ENCODE measurements around the gene SENP1. TPM values are rescaled to one million over a fixed set of nuclear protein-coding genes. Genes with fewer than 3 reads are reported as not detected.

SENP1 gene
- total RNA-seq, 1 donor from 2014 or later, result 44.0 TPM

DNA sequence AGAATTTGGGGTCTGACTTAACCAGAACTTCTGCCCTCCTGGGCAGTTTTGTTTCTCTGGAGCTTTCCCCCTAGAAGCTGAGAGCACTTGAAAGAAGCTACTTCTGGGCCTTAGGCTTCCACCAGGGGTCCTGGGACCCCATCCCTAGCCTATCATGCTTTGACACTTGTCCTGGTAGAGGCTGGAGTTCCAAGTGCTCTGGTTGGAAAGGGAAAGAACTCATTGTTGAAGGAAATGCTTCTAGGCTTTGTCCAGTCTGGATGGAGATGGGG is 100.2 kb downstream of the SENP1 start:
- no peak for TF ChIP-seq CTCF (conservative IDR thresholded peaks at IDR 0.05)
- peak overlapping the region; percentile 85 for H3K4me3 Mint-ChIP-seq
- no peak for DNase-seq (ENCODE audit: low read depth, low spot score)
- H3K9me3 Mint-ChIP-seq, result no peaks in the 10 kb centered on the region
- H3K27ac Mint-ChIP-seq (ENCODE audit: unreplicated experiment), result no peak overlapping the region
- peaks cover 49% of the 10 kb centered on the region for H3K4me1 Mint-ChIP-seq
- no peaks in the 10 kb centered on the region for H3K36me3 Mint-ChIP-seq (ENCODE audit: low read depth)
- peaks cover 66% of the 10 kb centered on the region for H3K27me3 Mint-ChIP-seq (ENCODE audit: low read depth)

DNA sequence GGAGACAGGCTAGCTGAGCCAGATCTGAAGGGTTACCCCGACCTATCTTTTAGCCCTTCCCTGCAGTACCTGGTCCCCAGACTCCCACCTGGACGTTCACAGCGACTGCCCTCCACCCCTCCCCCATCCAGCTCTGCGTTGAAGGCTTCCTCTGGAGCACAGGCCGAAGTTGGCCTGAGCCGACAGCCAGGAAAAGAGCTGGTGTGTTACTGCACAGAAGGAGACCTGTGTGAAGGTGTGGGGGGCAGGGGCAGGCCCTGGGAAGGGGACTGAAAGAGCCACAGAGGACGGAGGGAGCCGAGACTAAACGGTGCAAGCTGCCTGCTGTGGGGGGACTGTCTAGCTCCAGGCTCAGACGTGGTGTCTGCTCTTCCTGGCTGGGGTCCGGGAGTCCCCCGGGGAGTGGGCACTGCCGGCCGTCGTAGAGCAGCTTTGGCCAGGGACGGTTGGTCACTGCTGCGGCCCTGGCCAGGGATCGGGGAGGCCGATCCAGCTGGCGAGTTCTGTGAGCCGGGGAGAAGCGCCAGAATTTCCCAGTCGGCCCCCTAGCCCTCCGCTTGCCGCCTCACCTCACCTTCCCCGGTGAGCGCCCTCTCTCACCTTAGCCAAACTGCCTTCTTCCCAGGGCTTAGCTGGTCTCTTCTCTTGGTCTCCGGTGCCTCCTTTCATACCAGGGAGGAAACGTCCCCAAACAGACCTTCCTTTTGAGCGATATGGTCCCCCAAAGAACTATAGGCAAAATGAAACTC is 100.7 kb downstream of the SENP1 start:
- Mint-ChIP-seq H3K4me1 (peaks cover 54% of the 10 kb centered on the region), H3K4me3 (peak overlapping the region; percentile 85), H3K27ac (ENCODE audit: unreplicated experiment) (no peak overlapping the region), H3K27me3 (ENCODE audit: low read depth) (peaks cover 65% of the 10 kb centered on the region), H3K9me3 (no peaks in the 10 kb centered on the region), H3K36me3 (ENCODE audit: low read depth) (no peaks in the 10 kb centered on the region)
- no peak for DNase-seq (ENCODE audit: low read depth, low spot score)
- TF ChIP-seq CTCF (conservative IDR thresholded peaks at IDR 0.05), result no peak

- peak; percentile 68 for DNase-seq (ENCODE audit: low read depth, low spot score)
- peak within 1 kb of the TSS; percentile 97 for H3K27ac Mint-ChIP-seq (ENCODE audit: unreplicated experiment)
- H3K27me3 Mint-ChIP-seq (ENCODE audit: low read depth), result peaks cover 59% of the 10 kb centered on the region
- TF ChIP-seq CTCF (conservative IDR thresholded peaks at IDR 0.05), result no peak
- peak within 1 kb of the TSS; percentile 98 for H3K4me3 Mint-ChIP-seq
- no peaks in the 10 kb centered on the region for H3K36me3 Mint-ChIP-seq (ENCODE audit: low read depth)
- no peaks in the 10 kb centered on the region for H3K9me3 Mint-ChIP-seq
- H3K4me1 Mint-ChIP-seq, result peaks cover 62% of the 10 kb centered on the region
These were observed 101.6 kb downstream of the SENP1 start, which contains the start of gene COL2A1 for GRCh38 chr12:48004053-48004941. Gene COL2A1 (minus strand): TSS chr12:48004476. CDS start chr12:48004321, 155 bp downstream.

- Mint-ChIP-seq H3K9me3 (no peaks in the 10 kb centered on the region), H3K27me3 (ENCODE audit: low read depth) (peaks cover 51% of the 10 kb centered on the region), H3K4me1 (peaks cover 64% of the 10 kb centered on the region), H3K36me3 (ENCODE audit: low read depth) (no peaks in the 10 kb centered on the region), H3K27ac (ENCODE audit: unreplicated experiment) (peak overlapping the region; percentile 97), H3K4me3 (peak overlapping the region; percentile 98)
- DNase-seq (ENCODE audit: low read depth, low spot score), result peak; percentile 30
- TF ChIP-seq CTCF (conservative IDR thresholded peaks at IDR 0.05), result no peak
These were observed 102.4 kb downstream of the SENP1 start for GRCh38 chr12:48003226-48004052.

- H3K9me3 Mint-ChIP-seq, result no peaks in the 10 kb centered on the region
- peak; percentile 55 for DNase-seq (ENCODE audit: low read depth, low spot score)
- H3K27ac Mint-ChIP-seq (ENCODE audit: unreplicated experiment), result peak overlapping the region; percentile 97
- H3K36me3 Mint-ChIP-seq (ENCODE audit: low read depth), result no peaks in the 10 kb centered on the region
- peak overlapping the region; percentile 98 for H3K4me3 Mint-ChIP-seq
- peaks cover 47% of the 10 kb centered on the region for H3K27me3 Mint-ChIP-seq (ENCODE audit: low read depth)
- TF ChIP-seq CTCF (conservative IDR thresholded peaks at IDR 0.05), result no peak
- H3K4me1 Mint-ChIP-seq, result peaks cover 64% of the 10 kb centered on the region
These were observed 103.1 kb downstream of the SENP1 start for GRCh38 chr12:48002773-48003218.

All from neural crest cell (in vitro differentiated cells).